HG02943 (cell line): ENCODE measurements around the gene ITPR1.

Experiments
- ATAC-seq: cut with Tn5 transposase; IDR thresholded peaks from one replicate; pipeline ENCODE4 v1.9.1; 2021; ENCODE audit warnings: mild to moderate bottlenecking, low read depth, moderate library complexity; ENCODE audit not compliant: unreplicated experiment

Gene ITPR1

DNA sequence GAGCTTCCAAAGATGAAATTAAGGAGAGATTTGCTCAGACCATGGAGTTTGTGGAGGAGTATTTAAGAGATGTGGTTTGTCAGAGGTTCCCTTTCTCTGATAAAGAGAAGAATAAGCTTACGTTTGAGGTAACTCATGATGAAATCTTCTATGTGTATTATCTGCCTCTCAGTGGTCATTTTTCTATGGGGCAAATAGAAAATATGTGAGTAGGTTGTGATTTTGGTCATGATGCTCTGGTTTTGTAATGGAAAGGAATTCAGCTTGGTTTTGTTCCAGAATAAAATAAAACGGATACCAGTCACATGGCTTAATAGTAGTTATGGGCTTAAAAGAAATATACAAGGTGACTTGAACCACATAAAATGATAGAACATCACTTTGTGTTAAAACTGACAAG, 181.1 kb downstream of the ITPR1 start:
- ATAC-seq, result no peak

DNA sequence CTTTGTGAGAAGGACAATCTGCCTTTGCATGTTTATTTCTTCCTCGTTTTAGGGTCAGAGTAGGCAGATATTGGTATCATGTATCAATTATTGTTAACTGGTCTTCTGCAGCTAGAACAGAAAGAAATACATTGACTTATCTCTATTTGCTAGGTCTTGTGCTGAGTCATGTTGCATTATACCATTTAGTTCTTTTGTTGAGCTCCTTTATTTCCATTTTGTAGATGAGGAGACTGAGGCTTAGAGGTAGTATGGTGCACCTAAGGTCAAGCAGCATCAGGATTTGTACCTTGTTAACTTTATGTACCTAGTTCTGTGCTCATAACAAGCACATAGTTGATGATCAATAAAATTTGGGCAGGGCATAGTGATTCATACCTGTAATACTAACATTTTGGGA, 182.6 kb downstream of the ITPR1 start:
- ATAC-seq, result no peak

DNA sequence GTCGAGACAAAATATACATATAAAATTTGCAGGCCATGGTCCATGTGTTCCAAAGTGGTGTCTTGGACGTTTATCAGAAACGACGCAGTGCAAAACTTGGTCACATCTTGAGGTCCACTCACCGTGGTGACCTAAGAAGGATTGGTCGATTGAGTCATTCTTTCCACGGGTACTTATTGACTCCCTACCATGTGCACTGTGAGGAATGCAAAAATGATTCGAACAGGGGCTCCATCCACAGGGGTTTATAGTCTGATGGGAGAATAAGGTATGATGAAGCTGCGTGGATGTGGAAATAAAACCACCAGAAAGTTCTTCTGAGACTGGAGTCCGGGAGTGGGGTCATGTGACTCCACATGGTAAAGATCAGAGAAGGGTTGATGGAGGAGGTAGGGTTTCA, 185.2 kb downstream of the ITPR1 start:
- no peak for ATAC-seq

DNA sequence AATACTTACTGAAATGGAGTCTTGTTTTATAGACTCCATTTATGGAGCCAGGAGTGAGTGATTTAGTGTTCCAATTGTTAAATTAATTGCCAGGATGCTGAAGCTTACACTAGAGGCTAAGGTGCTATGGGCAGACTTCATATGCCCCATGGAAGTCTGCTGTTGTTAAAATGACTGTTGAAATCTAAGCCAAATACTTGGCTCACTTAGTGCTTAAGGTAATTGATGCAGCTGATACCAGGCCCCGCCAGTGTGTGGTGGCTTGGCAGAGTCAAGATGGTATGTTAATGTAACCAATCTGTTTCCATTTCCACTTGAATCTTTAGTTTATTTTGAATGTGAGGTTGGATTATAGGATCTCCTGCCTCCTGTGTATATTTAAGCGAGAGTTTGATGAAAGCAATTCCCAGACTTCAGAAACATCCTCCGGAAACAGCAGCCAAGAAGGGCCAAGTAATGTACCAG, 187.1 kb downstream of the ITPR1 start:
- ATAC-seq, result no peak

DNA sequence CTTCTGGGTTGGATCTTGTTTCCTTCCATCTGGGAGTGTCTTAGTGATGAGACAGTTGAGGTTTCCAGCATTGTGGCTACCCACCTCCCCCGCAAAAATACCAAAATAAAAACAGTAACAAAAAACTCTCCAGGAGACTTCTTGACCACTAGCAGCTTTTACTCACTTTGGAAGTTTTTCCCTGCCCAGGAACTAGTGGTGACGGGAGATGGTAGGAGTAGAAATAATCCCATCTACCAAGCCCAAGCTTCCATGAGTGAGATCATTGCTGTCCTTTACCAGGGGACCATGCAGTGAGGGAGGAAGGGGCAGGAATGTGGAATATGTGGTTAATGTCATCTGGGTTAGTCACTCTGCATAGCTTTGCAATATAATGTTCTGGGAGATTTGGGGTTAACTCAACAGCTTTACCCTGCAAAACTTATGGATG, 187.7 kb downstream of the ITPR1 start:
- no peak for ATAC-seq

DNA sequence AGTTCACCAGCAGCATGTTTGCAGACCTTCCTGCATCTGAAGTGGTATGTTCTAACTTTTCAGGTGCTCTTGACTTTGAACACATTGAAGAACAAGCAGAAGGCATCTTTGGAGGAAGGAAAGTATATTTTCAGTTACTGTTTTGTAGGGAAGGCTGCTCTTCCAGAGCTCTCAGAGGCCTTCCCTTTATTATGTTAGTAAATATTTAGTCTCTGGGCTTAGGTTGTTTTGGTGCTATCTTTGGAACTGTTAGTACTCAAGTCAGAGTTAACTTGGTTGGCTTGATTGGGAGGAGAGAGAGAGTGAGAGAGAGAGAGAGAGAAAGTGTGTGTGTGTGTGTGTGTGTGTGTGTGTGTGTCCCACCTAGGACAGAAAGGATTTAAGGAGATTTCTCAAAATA, 188.2 kb downstream of the ITPR1 start:
- ATAC-seq, result no peak

DNA sequence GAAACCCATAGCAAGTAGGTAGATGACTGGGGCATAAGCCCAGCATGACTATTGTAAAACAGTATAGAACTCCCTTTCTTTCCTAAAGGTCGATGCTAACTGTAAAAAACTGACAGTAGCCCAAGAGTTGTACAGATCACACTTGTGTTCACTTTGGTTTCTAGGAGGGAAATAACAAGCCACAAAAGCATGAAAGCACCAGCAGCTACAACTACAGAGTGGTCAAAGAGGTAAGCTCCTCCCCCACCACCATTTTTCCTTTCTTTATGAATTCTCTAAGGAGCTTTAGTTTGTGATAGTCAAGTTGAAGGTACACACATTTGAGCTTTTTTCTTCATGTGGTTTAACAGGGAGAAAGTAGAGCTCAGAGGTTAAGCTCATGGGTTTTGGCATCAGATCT, 191.0 kb downstream of the ITPR1 start:
- ATAC-seq, result no peak

DNA sequence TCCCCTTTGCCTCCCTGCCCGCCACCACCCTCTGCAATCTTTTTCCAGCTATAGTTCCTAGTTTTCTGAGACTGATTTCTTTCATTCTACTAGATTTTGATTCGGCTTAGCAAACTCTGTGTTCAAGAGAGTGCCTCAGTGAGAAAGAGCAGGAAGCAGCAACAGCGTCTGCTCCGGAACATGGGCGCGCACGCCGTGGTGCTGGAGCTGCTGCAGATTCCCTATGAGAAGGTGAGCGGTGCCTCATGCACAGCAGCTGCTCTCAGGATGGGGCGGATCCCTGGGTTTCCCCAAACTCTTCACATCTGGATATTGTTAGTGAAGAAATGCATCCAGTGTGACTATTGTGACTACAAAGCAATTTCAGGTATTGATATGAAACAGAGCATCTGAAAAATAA, 191.8 kb downstream of the ITPR1 start:
- no peak for ATAC-seq

DNA sequence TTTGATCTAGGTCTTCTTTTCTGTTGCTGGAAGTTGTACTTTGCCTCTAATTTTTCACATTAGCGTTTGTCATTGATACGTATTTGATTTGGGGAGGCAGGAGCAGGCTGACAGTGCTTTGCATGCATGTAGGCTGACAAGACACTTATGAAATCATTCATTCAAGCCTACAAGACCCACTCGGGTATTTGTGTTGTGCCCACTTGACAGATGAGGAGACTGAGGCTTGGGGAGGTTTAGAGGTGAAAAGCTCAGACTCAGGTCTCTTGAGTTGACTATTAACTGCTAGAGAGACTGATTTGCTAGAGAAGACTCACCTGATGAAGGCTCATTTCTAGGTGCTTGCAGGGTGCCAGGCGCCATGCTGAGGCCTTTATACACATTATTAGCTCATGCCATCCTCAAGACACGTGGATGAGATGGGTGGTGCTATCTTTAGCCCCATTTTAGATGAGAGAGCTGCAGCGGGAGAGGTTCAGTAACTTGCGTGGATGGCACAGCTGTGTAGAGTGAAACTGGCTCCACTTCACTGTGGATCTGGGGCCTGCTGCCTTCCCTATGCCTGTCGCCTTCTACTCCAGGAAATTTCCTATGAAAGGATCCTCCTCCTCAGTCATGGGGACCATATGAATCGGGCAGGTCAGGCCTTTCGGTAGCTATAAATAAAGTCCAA, 192.7 kb downstream of the ITPR1 start:
- no peak for ATAC-seq

DNA sequence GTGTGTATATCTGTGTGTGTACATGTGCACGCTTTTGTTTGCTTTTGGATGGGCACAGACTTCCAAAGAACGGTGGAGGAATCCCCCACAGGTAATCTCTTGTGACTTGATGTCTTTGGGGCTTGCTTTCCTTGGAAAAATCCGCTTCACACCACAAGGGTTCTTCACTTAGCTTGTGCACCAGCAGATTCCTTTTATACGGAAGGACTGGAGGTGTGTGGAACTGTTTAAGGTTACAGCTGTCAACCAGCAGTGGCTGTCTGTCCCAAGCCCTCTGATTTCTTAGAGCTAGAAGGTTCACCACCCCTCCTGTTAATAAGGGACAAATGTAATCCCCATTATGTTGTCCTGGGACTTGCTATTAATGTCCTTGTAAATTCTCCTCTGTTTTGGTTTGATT, 193.5 kb downstream of the ITPR1 start:
- ATAC-seq, result no peak

DNA sequence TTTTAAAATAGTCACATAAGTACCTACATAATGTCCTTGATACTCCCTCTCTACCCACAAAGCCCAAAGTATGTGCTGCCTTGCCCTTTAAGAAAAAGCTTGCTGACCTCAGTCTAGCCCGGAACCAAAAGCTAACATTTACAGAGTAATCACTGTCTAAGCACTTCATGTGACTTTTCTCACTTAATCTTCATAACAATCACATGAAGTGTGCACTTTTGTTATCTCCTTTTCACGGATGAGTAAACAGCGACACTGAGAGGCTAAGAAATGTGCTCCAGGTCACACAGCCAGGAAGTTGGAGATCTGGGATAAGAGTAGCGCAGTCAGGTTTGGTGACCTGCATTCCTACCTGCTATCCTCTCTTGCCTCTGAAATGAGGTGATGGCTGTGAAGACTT, 194.0 kb downstream of the ITPR1 start:
- no peak for ATAC-seq

DNA sequence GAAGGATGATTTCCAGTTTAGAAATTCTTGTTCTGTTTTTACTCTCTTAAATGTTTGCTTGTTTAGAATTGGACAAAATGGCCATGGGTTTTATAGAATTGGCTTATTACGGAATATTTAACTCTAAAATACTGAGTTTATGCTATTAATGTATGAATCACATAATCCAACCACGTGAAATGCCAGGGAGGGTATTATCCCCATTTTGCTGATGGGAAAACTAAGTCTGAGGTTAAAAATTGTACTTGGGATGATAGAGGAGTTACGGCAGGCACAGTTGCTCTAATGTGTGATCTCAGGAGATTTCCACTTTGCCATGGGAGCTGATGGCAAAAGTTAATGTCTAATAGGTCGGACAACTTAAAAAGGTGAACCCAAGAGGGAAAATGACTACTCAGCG, 194.4 kb downstream of the ITPR1 start:
- ATAC-seq, result no peak

DNA sequence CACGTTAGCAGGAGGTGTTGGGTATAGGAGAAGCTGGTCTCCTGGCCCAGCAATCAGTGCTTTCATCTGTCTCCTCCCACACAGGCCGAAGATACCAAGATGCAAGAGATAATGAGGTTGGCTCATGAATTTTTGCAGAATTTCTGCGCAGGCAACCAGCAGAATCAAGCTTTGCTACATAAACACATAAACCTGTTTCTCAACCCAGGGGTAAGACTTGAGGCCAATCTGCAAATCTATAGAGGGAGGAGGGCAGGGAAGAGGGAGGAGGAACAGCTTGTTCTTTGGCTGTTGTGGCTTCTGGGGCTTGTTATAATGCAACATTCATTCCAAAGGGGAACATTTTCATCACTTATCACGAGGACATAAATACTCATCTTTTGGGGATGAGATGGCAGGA, 195.3 kb downstream of the ITPR1 start:
- ATAC-seq, result no peak

DNA sequence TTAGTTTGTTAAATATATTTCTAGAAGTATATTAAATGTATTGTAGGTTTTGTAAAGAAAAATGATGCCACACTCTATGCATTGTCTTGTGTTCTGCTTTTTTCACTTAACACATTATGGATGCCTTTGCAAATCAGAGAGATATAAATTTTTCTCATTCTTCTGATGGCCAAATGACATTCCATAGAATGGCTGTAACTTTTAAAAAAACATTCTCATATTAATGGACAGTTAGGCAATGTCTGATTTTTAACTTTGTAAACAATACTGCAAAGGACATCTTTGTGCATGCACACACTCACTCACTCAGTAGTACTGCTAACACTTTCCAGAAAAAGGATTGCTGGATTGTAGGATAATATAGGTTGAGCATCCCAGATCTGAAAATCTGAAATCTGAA, 195.9 kb downstream of the ITPR1 start:
- no peak for ATAC-seq

DNA sequence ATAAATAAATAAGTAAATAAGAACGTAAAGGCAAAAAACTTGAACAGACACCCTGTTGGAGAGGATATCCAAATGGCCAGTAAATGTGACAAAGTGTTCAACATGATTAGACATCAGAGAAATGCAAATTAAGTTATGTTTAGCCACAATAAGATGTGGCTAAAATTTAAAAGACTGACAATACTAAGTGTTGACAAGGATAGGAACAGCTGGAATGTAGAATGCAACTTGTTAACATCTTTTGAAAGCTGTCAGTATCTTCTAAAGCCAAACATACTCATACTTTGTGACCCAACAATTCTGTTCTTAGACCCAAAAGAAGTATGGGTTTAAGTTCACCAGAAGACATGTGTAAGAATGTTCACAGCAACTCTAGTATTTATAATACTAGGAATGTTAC, 197.1 kb downstream of the ITPR1 start:
- ATAC-seq, result no peak

DNA sequence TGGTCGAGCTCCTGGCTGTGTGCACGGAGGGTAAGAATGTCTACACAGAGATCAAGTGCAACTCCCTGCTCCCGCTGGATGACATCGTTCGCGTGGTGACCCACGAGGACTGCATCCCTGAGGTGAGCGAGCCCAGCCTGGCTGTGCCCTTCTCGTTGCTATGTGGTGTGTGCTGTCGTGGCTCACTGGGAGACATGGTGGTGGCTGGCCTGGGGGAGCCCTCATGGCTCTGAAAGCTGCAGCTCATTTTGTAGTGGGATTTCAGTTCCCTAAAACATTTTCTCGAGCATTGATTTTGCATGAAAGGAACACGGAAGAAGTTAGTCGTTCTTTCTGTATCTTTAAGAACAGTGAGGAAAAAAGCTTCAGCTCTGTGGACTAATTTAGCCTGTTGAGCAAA, 200.5 kb downstream of the ITPR1 start:
- ATAC-seq, result no peak

DNA sequence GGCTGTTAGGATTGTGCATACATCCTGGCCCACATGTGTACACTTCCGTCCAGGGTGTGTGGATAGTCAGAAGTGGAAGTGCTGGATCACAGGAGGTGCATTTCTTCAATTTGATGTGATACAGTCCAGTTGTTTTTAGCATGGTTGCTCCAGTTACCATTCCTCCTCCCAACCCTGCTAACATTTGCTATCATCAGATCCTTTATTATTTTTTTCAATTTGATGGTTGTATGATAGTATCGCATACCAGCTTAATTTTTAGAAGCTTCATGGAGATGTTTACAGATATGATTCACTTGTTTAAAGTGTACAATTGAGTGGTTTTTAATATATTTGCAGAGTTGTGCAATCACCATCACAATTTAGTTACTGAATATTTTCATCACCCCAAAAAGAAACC, 202.7 kb downstream of the ITPR1 start:
- no peak for ATAC-seq

DNA sequence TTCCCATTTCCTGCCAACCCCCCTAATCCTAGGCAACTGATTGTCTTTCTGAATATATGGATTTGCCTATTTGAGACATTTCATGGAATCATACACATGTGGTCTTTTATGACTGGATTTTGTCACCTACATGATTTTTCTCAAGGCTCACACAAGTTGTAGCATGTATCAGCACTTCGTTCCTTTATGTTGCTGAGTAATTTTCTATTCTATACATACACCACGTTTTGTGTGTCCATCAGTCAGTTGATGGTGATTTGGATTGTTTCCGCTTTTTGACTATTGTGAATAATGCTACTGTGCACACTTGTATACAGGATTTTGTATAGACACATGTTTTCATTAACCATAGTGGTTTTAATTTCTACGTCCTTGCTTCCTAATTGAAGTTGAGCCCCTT, 203.1 kb downstream of the ITPR1 start:
- no peak for ATAC-seq

DNA sequence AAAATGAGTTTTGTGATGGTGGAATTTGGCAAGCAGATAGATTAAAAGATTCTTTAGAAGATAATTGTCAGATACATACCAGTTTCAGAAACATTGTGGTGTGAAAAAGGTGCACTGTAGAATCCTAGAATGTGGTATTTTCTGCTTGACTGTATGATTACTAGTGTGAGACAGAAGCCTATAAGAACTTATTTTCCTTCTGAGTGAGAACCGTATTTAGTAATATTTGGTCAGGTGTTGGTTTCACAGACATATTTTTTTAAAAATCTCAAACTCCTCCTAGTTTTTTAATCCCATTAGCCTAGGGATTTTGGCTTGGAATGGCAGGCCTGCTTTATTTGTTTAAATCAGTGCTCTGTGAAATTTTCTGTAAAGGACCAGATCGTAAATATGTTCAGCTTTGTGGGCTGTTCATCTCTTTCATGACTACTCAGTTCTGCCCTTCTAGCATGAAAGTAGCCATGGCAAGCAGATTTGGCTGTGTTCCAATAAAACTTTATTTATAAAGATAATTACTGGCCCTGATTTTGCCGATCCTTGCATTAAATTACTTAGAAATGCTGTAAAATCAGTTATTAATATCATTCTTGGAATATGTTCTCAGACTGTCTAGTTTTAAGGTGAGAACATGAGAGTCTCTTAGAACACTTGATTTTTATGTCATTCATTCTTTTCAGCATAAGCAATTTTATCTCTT, 205.1 kb downstream of the ITPR1 start:
- ATAC-seq, result no peak

DNA sequence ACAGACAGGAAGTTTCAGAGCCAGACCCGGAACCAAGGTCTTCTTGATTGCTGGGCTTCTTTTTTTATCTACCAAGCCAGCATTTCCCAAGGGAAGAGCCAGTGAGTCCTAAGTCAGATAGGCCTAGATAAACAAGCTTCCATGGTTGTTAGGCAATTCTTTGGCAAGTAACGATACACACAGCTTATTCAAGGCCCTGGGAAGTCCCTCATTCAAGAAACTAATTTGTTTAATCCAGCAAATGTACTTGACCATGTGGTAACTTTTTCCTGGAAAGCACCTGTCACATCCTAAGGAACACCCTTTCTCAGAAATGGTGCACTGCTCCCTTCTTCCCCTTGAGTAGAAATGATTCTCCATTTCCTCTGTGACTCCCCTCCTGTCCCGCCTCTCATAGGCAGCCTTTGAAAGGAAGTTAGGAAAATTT, 209.9 kb downstream of the ITPR1 start:
- ATAC-seq, result no peak

DNA sequence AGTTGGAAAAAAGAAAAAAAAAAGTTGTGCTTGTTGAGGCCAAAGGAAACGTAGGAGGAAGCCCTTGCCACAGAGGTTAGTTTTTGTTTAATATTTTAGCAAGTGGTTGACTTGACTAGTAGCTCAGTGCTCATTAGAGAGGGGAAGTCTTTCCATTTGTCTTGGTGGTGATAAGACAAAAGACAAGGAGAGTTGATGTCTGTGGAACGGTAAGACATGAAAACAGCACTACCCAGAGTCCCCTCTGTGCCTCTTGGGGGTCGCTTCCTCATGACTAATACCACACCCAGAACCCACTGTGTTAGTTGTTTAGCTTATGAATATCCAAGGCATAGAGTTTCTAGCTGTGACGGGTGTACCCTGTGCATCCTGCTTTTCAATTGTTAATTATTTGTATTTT, 211.4 kb downstream of the ITPR1 start:
- ATAC-seq, result no peak

DNA sequence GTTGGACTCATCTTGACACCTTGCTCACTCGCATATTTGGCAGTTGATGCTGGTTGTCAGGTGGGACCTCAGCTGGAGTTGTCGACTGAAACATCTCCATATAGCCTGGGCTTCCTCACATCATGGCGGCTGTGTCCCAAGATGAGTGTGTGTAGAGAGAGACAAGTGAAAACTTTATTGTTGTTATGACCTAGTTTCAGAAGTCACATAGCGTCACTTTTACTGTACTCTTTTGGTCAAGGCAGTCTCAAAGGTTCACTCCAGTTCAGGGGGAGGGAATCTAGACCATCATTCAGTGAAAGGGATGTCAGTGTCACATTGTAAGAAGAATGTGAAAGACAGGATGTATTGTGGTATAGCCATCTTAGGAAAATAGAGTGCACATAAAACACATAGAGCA, 214.2 kb downstream of the ITPR1 start:
- ATAC-seq, result no peak
